IPS DF 19.7 (cell line): ENCODE data around the gene CRYBA1.
"Not testable (repeated sequence)": the region's sequence is repeated elsewhere in the genome, so short reads cannot be mapped to it uniquely, and the experiment has no call there.

ENCODE experiments used
- DNase-seq: peaks from one replicate; pipeline ENCODE4 v3.0.0-alpha.2; 2013; ENCODE audit warnings: low read depth, low spot score

Gene CRYBA1

DNA sequence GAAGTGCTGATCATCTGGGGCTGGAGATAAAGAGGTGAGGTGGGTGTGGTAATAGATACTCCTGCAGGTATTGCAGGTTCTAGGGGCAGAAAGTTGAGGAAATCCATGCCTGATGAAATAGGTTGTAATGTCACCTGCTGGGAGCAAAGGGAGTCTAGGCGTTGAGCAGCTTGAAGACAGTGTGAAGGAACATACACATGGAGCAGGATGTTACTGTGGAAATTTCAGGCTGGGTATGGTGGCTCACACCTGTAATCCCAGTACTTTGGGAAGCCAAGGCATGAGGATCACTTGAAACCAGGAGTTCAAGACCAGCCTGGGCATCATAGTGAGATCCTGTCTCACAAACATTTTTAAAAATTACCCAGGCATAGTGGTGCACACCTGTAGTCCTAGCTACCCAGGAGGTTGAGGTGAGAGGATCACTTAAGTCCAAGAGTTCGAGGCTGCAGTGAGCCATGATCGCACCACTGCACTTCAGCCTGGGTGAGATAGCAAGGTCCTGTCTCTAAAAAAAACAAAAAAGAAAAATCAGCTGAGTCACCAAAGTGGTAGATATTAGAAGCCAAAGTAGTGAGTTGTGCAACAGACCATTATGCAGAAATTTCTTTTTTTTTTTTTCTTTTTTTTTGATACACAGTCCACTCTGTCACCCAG is 9.1 kb upstream of the CRYBA1 start:
- no peak for DNase-seq

DNA sequence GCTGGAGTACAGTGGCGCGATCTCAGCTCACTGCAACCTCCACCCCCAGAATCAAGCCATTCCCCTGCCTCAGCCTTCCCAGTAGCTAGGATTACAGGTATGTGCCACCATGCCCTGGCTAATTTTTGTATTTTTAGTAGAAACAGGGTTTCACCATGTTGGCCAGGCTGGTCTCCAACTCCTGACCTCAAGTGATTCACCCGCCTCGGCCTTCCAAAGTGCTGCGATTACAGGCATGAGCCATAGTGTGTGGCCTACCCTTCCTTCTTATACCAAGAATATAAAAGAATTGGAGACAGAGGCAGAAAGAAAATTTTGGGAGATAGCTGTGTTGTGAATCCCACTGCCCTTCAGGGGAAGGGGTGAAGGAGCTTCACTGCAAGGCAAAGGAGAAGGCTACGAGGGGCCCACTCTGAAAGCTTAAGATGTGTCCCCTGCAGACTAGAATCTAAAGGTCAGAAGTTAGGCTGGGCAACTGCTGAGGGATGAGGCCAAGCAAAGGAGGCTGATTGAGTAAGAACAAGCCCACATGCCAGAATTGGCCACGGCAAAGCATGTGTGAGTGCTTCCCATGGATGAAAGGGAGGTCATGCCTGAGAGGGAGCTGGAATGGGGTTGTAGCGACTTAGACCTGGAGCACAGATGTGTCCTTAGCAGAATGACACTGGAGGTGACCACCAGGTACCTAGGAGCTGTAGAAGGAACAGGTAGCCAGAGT is 8.4 kb upstream of the CRYBA1 start:
- DNase-seq: no peak

- DNase-seq: no peak
Observed at GRCh38 chr17:29240477-29240876, 6.2 kb upstream of the CRYBA1 start.

GRCh38 chr17:29240968-29241963 is 5.4 kb upstream of the CRYBA1 start:
- DNase-seq: no peak

DNA sequence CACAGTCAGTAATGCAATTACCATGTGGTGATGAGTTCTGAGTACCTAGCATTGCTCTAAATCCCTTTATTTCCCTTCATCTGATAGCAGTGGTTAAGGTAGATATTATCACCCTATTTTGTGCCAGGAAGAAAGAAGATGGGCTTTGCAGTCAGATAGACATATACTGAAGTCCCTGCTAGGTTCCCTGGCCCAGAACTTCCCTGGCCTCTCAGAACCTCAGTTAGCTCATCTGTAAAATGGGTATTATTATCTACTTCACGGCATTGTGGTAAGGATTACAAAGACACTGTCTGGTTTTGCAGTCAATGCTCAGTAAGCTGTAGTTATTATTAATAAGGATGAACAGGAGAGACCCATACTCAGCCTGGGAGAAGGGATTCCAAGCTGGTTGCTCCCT is 4.6 kb upstream of the CRYBA1 start:
- DNase-seq: no peak

DNA sequence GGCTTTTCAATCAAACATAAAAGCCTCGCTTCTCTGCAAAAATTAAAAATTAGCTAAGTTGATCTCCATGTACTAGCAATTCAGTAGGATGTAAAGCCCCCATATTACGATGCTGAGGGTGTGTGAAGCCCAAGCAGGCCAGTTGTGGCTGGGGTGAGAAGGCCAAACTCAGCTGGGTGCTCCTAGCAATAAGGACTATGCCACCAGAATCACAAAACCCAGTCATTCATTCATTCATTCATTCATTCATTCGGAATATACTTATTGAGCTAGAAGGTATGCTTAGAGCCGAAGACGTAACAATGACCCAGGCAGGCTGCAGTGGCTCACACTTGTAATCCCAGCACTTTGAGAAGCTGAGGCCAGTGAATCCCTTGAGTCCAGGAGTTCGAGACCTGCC is 3.9 kb upstream of the CRYBA1 start:
- DNase-seq: no peak

DNA sequence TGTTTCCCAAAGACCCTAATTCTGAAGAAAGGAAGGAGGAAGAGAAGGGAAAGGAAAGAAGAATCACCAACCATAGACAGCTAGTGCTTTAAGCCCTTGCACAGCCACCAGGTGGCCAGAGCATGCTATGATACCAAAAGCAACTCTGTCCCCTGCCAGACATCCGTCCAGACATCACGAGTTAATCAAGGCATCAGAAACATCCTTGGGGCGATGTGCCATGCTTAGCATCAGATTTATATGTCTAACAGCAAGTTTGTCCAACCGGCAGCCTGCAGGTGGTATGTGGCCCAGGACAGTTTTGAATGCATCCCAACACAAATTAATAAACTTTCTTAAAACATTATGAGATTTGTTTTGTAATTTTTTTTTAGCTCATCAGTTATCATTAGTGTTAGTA is 2.9 kb upstream of the CRYBA1 start:
- no peak for DNase-seq

DNA sequence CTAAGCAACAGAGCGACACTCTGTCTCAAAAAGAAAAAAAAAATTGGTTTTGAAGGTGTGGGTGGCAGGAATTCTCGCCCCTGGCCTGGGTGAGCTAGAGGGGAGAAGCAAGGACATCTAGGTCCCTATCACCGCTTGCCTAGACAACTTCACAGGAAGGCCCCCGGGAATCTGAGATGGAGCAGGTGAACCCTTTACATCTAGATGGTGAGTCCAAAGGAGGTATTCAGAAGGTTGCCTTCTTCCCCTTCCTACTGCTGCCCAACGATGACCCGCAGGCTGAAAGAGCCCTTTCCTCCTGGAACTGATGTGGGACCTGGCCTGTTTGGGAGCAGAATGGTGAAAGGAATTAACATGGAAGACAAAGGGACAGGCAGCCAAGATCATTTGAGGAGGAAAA is 1.3 kb upstream of the CRYBA1 start:
- DNase-seq: no peak

GRCh38 chr17:29247219-29247618 is 560 bp downstream of the CRYBA1 start:
- DNase-seq: no peak

GRCh38 chr17:29248845-29249244 is 2.2 kb downstream of the CRYBA1 start:
- DNase-seq: no peak

DNA sequence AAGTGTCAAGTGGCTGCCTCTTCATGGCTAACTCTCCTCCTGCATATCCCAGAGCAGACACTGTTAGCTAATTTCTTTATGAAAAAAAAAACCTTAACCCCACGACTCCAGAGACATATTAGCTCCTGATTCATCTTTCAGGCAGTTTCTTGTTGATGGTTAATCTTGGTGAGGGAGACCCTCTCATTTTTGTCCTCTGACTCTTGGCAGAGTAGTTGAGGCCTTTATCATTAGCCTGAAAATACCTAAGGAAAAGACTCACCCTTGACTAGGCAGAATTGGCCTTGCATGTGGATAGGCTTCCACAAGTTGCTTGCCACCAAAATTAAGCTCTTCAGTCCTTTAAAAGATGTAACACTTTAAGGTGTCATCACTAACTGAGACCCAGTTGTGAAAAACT is 4.0 kb downstream of the CRYBA1 start:
- no peak for DNase-seq

GRCh38 chr17:29251184-29251583 is 4.5 kb downstream of the CRYBA1 start:
- DNase-seq: no peak

GRCh38 chr17:29252101-29252791 is 5.6 kb downstream of the CRYBA1 start:
- DNase-seq: no peak

GRCh38 chr17:29253037-29253436 is 6.4 kb downstream of the CRYBA1 start:
- DNase-seq: no peak

- no peak for DNase-seq
Observed at GRCh38 chr17:29255926-29256522, 9.4 kb downstream of the CRYBA1 start.

DNA sequence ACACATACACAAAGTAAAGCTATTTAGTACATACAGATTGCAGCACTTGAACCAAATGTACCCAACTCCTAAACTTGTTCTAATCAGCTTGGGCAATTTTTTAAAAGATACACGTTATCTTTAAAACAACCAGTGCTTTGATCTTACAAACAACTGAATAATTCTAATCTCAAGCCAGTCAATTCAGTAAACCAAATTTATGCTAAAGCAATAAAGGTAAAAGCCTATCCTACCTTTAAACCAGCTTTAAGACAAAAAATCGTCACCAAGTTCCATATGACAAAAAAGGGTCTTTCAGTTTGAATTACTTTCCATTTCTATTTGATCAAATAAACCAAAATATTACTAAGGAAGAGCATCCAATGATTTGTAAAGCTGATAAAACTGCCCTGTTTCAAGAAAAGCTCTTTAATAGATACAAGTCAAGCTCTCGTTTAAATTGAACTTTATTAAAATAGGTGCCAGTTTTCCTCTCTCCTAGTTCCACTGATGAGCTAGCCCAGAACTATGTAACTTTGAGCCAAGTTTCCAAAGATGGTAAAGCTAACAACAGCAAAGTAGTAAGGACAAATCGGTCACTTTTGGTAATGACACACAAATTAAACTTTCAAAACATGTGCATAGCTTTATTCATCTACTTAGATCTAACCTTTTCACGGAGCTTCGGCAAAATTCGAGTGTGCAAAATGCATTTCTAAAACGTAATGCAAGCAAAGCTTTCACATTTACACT is 10.2 kb downstream of the CRYBA1 start:
- DNase-seq: no peak

DNA sequence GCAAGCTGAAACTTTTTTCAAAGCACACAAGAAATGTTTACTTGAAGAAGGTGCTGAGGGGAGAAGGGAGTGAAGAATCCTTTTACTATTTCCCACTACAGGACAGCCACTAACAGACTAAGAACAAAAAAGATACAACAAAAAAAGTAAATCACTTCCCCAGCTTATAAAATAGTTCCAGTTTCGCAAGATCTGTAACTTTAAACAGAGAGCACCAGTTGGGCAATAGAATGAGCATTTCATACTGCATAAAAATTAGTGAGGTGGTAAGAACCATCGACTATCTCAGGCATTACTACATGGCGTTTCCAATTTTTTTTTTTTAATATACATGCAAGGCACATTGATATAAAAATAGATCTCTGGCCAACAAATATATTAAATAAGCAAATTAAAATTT is 11.1 kb downstream of the CRYBA1 start:
- no peak for DNase-seq

DNA sequence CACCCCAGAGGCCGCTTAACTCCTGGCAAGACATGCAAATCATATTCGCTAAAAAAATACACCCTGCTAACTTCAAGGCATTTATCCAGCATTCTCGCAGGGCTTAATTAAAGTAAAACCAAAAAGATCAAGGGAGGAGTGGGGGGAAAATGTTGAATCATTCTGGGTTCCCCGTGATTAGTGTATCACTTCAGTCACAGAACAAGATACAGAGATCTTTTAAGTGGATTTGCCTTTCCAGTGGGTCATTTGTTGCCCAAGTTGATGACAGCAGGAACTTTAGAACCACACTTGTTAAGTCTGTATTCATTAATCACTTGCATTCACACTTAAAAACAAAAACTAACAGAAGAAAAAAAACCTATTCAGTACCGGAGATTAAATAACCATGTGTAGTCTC is 17.3 kb downstream of the CRYBA1 start:
- no peak for DNase-seq

GRCh38 chr17:29271980-29272379 is 25.3 kb downstream of the CRYBA1 start:
- not testable (repeated sequence) for DNase-seq

GRCh38 chr17:29273924-29274323 is 27.3 kb downstream of the CRYBA1 start:
- no peak for DNase-seq

DNA sequence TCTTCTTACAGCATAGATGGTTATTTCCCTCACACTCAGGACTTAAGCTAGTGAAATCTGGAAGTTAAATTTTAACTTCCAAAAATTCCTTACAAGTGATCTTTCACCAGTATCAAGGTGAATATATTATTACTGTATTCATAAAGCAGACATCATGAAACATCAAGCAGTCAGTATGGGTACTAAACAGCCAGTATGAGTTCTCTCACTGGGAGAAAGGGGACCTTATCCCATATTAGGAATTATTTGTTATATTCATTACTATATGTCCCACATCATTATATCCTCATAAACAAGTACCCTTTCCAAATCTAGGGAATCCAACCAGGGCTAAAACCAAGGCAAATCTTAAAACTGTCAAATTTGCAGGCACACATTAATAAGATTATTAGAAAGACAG is 32.0 kb downstream of the CRYBA1 start:
- DNase-seq: no peak
